Measurements from ENCODE around the gene BPIFB6.

BPIFB6 gene

GRCh38 chr20:33091693-33092092, 60.2 kb downstream of the BPIFB6 start:
- no peak for DNase-seq (ENCODE audit: low spot score)

- DNase-seq (ENCODE audit: low spot score) = no peak
Measured at GRCh38 chr20:33092361-33092760, 60.9 kb downstream of the BPIFB6 start.

GRCh38 chr20:33093074-33093473, 61.6 kb downstream of the BPIFB6 start:
- no peak for DNase-seq (ENCODE audit: low spot score)

- no peak for DNase-seq (ENCODE audit: low spot score)
Measured at GRCh38 chr20:33093582-33093981, 62.1 kb downstream of the BPIFB6 start.

Measured in GM03348 (cell line).